Ascending aorta (tissue), 2 donors: ENCODE results near the gene AGAP1. TPM values are rescaled to one million over a fixed set of nuclear protein-coding genes. Genes with fewer than 3 reads are reported as not detected.

Experiments
- DNase-seq, 2 donors: peaks; one replicate each; pipeline ENCODE4 v3.0.0-alpha.2; 2019; ENCODE audit warnings: low spot score in 2 of 2
- H3K27ac ChIP-seq, 2 donors: fragments of 200-600 bp; sonication (generic); one replicate each; pipeline ENCODE4 v1.5.1; 2016 to 2017; ENCODE audit warnings: mild to moderate bottlenecking in 1 of 2
- H3K27me3 ChIP-seq: fragments of 200-600 bp; sonication (generic); one replicate; pipeline ENCODE4 v1.5.1; 2017
- H3K36me3 ChIP-seq, 2 donors: fragments of 200-600 bp; sonication (generic); one replicate each; pipeline ENCODE4 v1.5.1; 2016
- H3K4me1 ChIP-seq, 2 donors: fragments of 200-600 bp; sonication (generic); one replicate each; pipeline ENCODE4 v1.5.1; 2016 to 2017; ENCODE audit warnings: mild to moderate bottlenecking in 1 of 2
- H3K4me3 ChIP-seq, 2 donors: fragments of 200-600 bp; sonication (generic); one replicate each; pipeline ENCODE4 v1.5.1; 2016 to 2017; ENCODE audit warnings: mild to moderate bottlenecking in 1 of 2
- H3K9me3 ChIP-seq, 2 donors: fragments of 200-600 bp; sonication (generic); one replicate each; pipeline ENCODE4 v1.5.1; 2016
- intact Hi-C: fragments of 100-400 bp; cut with DNase I; formaldehyde crosslinking; loops from one replicate; pipeline ENCODE4 v1.15.1; 2023
- total RNA-seq: library from RNA; depleted of rRNA; stranded (reverse); fragments of >200 nt; gene quantifications from one replicate; pipeline ENCODE4 v1.1.0, GENCODE V29; 2016
- TF ChIP-seq, protein P1 (sequence below), 3 experiments: fragments of 200-600 bp in 2 of 3; fragments of 450-650 bp in 1 of 3; sonication (generic) in 2 of 3; IDR thresholded peaks; one replicate each; pipeline ENCODE4 v1.5.1; 2016 to 2019; ENCODE audit warnings: antibody characterized with exemption in 3 of 3, mild to moderate bottlenecking in 1 of 3, moderate library complexity in 1 of 3

Gene AGAP1
- total RNA-seq, 1 donor from 2014 or later, result 19.7 TPM

DNA sequence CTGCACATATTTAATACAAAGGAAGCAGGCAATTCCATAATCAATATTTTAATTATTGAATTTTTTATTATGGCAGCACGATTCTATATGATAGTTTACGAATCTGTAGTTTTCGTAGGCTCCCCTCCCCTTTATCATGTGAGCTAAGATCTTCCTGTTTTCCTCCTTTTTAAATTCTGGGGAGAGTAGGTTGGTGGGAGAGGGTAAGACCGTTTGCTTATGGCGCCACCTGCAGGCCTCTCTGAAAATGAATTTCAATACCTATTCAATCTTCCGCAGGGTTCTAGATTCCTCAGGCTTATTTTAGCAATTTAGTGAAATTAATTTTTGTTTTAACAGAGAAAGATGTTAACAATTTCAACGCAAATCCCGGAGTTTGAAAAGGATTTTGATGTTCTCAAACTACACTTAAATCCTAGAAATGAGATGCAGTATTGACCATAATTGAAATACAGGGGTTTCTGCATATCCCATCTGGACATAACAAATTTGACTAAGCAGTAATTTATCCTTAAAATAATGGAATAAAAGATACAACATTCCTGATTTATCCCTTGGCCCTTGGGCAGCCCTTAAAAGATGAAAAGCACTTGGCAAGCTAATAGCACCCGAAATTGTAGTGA, 687.1 kb downstream of the AGAP1 start:
- H3K36me3 ChIP-seq, result no peaks in the 10 kb centered on the region
- DNase-seq, result no peak
- intact Hi-C loops, result loop anchor here (5.0 kb wide), 1 partner anchor 414 kb away; no protein-coding TSS in a partner anchor
- peaks cover 7 to 9% of the 10 kb centered on the region in 2 donors for H3K4me1 ChIP-seq
- peaks cover 23% of the 10 kb centered on the region for H3K27me3 ChIP-seq
- H3K9me3 ChIP-seq, result no peaks in the 10 kb centered on the region
- TF ChIP-seq, protein P1, sequence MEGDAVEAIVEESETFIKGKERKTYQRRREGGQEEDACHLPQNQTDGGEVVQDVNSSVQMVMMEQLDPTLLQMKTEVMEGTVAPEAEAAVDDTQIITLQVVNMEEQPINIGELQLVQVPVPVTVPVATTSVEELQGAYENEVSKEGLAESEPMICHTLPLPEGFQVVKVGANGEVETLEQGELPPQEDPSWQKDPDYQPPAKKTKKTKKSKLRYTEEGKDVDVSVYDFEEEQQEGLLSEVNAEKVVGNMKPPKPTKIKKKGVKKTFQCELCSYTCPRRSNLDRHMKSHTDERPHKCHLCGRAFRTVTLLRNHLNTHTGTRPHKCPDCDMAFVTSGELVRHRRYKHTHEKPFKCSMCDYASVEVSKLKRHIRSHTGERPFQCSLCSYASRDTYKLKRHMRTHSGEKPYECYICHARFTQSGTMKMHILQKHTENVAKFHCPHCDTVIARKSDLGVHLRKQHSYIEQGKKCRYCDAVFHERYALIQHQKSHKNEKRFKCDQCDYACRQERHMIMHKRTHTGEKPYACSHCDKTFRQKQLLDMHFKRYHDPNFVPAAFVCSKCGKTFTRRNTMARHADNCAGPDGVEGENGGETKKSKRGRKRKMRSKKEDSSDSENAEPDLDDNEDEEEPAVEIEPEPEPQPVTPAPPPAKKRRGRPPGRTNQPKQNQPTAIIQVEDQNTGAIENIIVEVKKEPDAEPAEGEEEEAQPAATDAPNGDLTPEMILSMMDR (IDR thresholded peaks at IDR 0.05), result peak; percentile 27 to 56 (median 28)
- no peak overlapping the region for H3K4me3 ChIP-seq
- no peak overlapping the region for H3K27ac ChIP-seq
